SK-N-MC (cell line): ENCODE results near the gene ADISSP.

Source experiments
- EZH2 ChIP-seq: fragments of 200-600 bp; sonication (generic); IDR thresholded peaks from one replicate; pipeline ENCODE4 v1.6.1; 2017; ENCODE audit warnings: antibody characterized with exemption
- POLR2AphosphoS5 ChIP-seq: IDR thresholded peaks from 2 replicates; pipeline ENCODE4 v1.6.1; 2012; ENCODE audit warnings: mild to moderate bottlenecking, low read depth, low read length, borderline replicate concordance

DNA sequence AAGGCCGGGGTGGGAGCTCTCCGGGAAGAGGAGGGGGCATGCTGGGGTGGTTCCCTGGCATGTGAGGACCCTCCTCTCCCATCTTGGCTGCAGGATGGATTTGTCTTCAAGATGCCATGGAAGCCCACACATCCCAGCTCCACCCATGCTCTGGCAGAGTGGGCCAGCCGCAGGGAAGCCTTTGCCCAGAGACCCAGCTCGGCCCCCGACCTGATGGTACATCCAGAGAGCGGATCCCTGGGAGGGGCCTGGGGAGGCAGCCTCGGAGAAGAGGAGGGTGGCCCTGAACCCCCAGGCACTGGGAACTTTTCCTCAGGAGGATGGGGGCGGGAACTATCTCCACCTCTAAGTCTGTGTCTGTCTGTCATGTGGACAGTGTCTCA lies 33.3 kb upstream of the ADISSP start:
- TF ChIP-seq EZH2 (no peak), POLR2AphosphoS5 (no peak)
